Glutamatergic neuron (in vitro differentiated cells): ENCODE results near the gene PCYT2. TPM values are rescaled to one million over a fixed set of nuclear protein-coding genes. Genes with fewer than 3 reads are reported as not detected.

Experiments
- DNase-seq: peaks from one replicate; pipeline ENCODE4 v3.0.0; 2022
- H3K27ac Mint-ChIP-seq: one replicate; pipeline ENCODE4 v1.8.0; 2020; ENCODE audit warnings: mild to moderate bottlenecking, mixed read lengths, inconsistent platforms; ENCODE audit not compliant: unreplicated experiment
- H3K27me3 Mint-ChIP-seq: one replicate; pipeline ENCODE4 v1.8.0; 2020; ENCODE audit warnings: mild to moderate bottlenecking, moderate library complexity, mixed read lengths, inconsistent platforms; ENCODE audit not compliant: unreplicated experiment
- H3K36me3 Mint-ChIP-seq: one replicate; pipeline ENCODE4 v1.8.0; 2020; ENCODE audit warnings: mild to moderate bottlenecking, mixed read lengths, inconsistent platforms; ENCODE audit not compliant: unreplicated experiment
- H3K4me1 Mint-ChIP-seq: one replicate; pipeline ENCODE4 v1.8.0; 2020; ENCODE audit warnings: mild to moderate bottlenecking, low read depth, mixed read lengths, inconsistent platforms; ENCODE audit not compliant: unreplicated experiment
- H3K4me3 Mint-ChIP-seq: one replicate; pipeline ENCODE4 v1.8.0; 2020; ENCODE audit warnings: mild to moderate bottlenecking, mixed read lengths, inconsistent platforms; ENCODE audit not compliant: unreplicated experiment
- H3K9me3 Mint-ChIP-seq: one replicate; pipeline ENCODE4 v1.8.0; 2020; ENCODE audit warnings: mild to moderate bottlenecking, moderate library complexity, mixed read lengths, inconsistent platforms; ENCODE audit not compliant: unreplicated experiment
- total RNA-seq: library from RNA; stranded (reverse); fragmentation: NEBNext Ultra II Directional; extraction: Animal tissue kit (Norgen Biotek cat#: 25700); gene quantifications from one replicate; pipeline ENCODE4 v1.2.1, GENCODE V29; 2021; ENCODE audit not compliant: unreplicated experiment
- TF ChIP-seq, protein P1 (sequence below): fragments of 200-600 bp; sonication (generic); IDR thresholded peaks from one replicate; pipeline ENCODE4 v1.5.0; 2021; ENCODE audit not compliant: partially characterized antibody, unreplicated experiment

PCYT2 gene
- total RNA-seq, 1 donor from 2014 or later = 63.0 TPM

DNA sequence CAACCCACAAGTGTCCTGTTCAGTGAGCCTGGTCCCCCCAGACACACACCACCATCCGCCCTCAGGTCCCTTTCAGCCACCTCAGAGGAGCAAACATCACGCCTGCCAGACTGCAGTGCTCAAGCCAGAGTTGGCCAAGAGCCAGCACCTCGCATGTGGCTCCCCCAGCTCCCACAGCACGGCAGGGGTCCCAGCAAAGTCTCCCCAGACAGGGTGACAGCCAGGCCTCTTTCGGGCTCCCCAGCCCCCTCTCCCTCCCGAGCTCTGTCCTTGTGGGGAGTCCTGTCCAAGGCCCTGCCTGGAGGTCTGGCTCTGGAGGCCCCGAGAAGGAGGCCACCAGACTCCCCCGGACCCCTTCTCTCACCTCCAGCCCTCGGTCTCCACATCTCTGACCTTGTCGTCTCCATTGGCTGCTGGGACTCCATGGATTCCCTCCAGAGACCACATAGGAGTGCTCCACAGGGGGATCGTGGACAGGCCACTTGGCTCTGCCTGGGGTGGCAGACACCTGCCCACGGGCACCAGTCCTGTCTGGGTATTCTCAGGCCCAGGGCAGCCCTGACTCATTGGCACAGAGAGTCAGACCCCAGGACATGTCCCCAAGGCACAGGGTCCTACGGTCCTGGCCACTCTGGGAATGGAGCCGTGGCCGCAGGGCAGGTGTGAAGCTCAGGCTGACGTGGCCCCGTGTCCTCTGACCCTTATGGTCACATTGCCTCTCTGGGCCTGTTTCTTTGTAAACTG lies 37.6 kb upstream of the PCYT2 start:
- Mint-ChIP-seq H3K4me1 (peaks cover 7% of the 10 kb centered on the region), H3K4me3 (no peak overlapping the region), H3K27me3 (peaks cover 3% of the 10 kb centered on the region), H3K27ac (no peak overlapping the region), H3K36me3 (no peaks in the 10 kb centered on the region), H3K9me3 (peaks cover 3% of the 10 kb centered on the region)
- TF ChIP-seq, protein P1, sequence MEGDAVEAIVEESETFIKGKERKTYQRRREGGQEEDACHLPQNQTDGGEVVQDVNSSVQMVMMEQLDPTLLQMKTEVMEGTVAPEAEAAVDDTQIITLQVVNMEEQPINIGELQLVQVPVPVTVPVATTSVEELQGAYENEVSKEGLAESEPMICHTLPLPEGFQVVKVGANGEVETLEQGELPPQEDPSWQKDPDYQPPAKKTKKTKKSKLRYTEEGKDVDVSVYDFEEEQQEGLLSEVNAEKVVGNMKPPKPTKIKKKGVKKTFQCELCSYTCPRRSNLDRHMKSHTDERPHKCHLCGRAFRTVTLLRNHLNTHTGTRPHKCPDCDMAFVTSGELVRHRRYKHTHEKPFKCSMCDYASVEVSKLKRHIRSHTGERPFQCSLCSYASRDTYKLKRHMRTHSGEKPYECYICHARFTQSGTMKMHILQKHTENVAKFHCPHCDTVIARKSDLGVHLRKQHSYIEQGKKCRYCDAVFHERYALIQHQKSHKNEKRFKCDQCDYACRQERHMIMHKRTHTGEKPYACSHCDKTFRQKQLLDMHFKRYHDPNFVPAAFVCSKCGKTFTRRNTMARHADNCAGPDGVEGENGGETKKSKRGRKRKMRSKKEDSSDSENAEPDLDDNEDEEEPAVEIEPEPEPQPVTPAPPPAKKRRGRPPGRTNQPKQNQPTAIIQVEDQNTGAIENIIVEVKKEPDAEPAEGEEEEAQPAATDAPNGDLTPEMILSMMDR = no peak
- DNase-seq = no peak

DNA sequence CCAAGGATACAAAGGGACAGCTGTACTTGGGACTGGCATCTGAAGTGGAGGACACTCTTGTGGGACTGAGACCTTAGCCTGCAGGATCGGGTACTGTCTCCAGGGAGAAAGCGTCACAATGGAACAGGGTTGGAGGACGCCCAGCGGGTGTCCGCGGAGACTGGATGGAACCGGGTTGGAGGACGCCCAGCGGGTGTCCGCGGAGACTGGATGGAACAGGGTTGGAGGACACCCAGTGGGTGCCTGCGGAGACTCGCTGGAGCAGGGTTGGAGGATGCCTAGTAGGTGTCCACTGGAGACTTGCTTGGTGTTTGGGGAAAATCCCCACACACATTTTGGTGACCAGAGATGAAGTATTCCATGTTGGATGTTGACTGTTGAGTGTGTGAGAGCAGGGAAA lies 36.0 kb upstream of the PCYT2 start, which contains the start of gene MYADML2:
TSS of gene MYADML2 (minus strand) at position 45 of the 400 bp plus-strand sequence. CDS start 5,492 bp downstream, outside the sequence.
- DNase-seq = no peak
- TF ChIP-seq, protein P1 = no peak
- H3K4me1 Mint-ChIP-seq = peaks cover 9% of the 10 kb centered on the region
- peaks cover 5% of the 10 kb centered on the region for H3K9me3 Mint-ChIP-seq
- H3K4me3 Mint-ChIP-seq = no peak within 1 kb of the TSS
- H3K27ac Mint-ChIP-seq = no peak within 1 kb of the TSS
- peaks cover 3% of the 10 kb centered on the region for H3K27me3 Mint-ChIP-seq
- H3K36me3 Mint-ChIP-seq = no peaks in the 10 kb centered on the region

DNA sequence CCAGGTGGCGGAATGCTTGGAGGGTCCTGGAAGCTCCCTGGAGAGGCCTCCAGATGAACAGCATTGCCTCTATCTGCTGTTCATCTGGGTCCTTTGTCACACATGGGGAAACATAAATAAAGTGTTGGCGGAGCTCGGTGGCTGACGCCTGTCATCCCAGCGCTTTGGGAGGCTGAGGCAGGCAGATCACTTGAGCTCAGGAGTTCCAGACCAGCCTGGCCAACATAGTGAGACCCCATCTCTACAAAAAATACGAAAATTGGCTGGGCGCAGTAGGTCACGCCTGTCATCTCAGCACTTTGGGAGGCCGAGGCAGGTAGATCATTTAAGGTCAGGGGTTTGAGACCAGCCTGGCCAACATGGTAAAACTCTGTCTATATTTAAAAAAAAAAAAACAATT lies 33.7 kb upstream of the PCYT2 start:
- TF ChIP-seq, protein P1 = no peak
- H3K27me3 Mint-ChIP-seq = peaks cover 1% of the 10 kb centered on the region

DNA sequence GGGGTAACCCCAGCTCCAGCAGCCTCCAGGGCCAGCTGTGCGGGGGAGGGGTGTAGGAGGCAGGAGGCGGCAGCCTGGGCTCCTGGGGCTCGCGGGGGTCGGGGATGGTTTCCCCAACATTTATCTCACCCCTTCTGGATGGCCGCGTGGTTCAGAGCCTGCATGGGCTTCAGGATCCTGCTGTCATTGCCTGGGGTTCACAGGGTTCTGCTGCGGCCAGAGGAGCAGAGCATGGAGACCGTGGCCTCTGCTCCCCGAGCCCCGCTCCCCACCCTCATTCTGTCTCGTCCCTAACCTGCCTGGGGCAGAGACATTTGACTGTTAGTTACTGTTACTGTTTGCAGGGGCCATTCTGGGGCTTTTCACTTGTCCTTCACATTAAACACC lies 31.0 kb upstream of the PCYT2 start:
- peaks cover 6% of the 10 kb centered on the region for H3K27me3 Mint-ChIP-seq
- H3K4me1 Mint-ChIP-seq = peaks cover 16% of the 10 kb centered on the region
- DNase-seq = no peak
- TF ChIP-seq, protein P1 = no peak
- peak overlapping the region; percentile 78 for H3K27ac Mint-ChIP-seq
- H3K36me3 Mint-ChIP-seq = no peaks in the 10 kb centered on the region
- H3K9me3 Mint-ChIP-seq = peaks cover 6% of the 10 kb centered on the region
- H3K4me3 Mint-ChIP-seq = peak overlapping the region; percentile 38

More for the DNA sequence above, 33.7 kb upstream of the PCYT2 start:
- Mint-ChIP-seq H3K27ac (no peak overlapping the region), H3K36me3 (no peaks in the 10 kb centered on the region), H3K4me1 (peaks cover 6% of the 10 kb centered on the region), H3K9me3 (peaks cover 2% of the 10 kb centered on the region), H3K4me3 (no peak overlapping the region)
- DNase-seq = no peak

DNA sequence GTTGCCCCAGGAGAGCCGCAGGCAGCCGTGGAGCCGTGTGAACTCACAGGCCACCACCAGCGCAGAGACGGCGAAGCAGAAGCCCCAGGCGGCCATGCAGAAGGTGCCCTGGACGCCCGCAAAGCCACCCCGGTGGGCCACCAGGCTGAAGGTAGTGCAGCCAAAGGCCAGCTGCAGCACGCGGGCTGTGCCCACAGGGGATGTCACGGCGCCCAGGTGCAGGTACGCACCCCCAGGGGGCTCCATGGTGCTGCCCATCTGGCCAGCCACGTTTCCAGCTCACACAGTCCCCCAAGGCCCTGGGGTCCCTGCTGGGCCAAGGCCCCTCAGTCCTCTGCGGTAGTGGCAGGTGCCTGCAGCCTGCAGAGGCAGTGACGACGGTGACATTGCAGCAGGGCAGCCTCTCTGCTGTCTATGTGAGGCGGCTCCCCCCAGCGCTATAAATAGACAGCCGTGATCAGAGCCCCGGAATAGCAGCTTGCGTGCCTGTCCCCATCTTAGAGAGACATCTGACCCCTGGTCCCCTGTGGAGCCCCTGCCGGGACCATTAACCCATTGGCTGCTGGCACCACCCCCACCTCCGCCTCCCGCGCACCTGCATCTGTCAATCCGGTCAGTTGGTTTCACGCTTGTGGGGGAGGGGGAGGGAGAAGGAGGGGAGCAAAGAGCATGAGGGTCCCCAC lies 30.4 kb upstream of the PCYT2 start:
- H3K9me3 Mint-ChIP-seq = peaks cover 6% of the 10 kb centered on the region
- H3K27me3 Mint-ChIP-seq = peaks cover 6% of the 10 kb centered on the region
- peak overlapping the region; percentile 78 for H3K27ac Mint-ChIP-seq
- no peaks in the 10 kb centered on the region for H3K36me3 Mint-ChIP-seq
- TF ChIP-seq, protein P1 = no peak
- peaks cover 15% of the 10 kb centered on the region for H3K4me1 Mint-ChIP-seq
- DNase-seq = peak; percentile 71
- peak overlapping the region; percentile 25 for H3K4me3 Mint-ChIP-seq
